ENCODE data around the gene SERTM1.

DNA sequence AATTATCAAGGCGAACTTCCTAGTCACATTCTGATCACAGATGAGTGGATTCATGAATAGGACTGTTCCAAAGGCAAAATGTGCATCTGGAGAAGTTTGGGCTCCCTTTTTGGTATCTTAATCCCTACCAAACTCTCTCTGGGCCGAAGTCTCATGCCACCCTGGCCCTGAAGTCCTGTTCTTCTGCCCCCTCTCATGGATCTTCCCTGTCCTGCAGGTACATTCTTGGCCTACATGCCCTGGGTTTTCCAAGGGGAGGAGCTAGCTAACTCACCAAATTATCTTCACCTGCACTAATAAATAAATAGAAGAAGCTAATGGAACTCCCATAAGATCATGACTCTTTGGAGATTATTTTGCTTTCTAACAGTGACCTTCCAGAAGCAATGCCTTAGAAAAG is 50.3 kb downstream of the SERTM1 start:
- TF ChIP-seq, protein P1, sequence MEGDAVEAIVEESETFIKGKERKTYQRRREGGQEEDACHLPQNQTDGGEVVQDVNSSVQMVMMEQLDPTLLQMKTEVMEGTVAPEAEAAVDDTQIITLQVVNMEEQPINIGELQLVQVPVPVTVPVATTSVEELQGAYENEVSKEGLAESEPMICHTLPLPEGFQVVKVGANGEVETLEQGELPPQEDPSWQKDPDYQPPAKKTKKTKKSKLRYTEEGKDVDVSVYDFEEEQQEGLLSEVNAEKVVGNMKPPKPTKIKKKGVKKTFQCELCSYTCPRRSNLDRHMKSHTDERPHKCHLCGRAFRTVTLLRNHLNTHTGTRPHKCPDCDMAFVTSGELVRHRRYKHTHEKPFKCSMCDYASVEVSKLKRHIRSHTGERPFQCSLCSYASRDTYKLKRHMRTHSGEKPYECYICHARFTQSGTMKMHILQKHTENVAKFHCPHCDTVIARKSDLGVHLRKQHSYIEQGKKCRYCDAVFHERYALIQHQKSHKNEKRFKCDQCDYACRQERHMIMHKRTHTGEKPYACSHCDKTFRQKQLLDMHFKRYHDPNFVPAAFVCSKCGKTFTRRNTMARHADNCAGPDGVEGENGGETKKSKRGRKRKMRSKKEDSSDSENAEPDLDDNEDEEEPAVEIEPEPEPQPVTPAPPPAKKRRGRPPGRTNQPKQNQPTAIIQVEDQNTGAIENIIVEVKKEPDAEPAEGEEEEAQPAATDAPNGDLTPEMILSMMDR (IDR thresholded peaks at IDR 0.05), result no peak
- TF ChIP-seq POLR2A (IDR thresholded peaks at IDR 0.05), result no peak
